ENCODE data around the gene VWA3B. TPM values are rescaled to one million over a fixed set of nuclear protein-coding genes. Genes with fewer than 3 reads are reported as not detected.

The VWA3B gene
- polyA plus RNA-seq, 1 donor (not counting 4 experiments of a cell fraction or from before 2014, with no cell fraction given), result not detected

DNA sequence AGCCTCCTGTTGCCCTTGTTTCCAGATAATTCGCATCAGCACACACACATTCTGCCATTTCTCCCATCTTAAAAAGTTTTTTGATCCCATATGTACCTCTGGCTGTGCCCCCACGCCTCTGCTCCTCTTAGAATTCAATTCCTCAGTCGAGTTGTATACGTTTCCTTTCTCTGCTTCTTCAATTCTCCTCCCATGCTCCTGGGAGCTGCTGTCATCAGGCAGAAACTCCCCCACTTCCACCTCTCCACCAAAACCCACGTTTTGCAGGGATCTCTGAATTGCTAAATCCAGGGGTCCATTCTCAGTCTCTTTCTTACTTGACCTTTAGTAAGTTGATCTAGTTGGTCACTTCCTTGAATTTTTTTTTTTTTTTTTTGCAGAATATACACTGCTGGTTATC, 98.8 kb downstream of the VWA3B start:
- Histone ChIP-seq H3K4me3 (ENCODE audit: control insufficient read depth in 2 of 3, extremely low read depth in 1 of 3, insufficient read depth in 2 of 3, low read depth in 1 of 3, low read length in 3 of 3) (no peak overlapping the region), H4K20me1 (ENCODE audit: control insufficient read depth, extremely low read depth, insufficient read depth, low read length) (no peaks in the 10 kb centered on the region), H3K27ac (ENCODE audit: control insufficient read depth, insufficient read depth, low read length) (no peak overlapping the region), H3K4me1 (ENCODE audit: control insufficient read depth, extremely low read depth, insufficient read depth, low read length) (peaks cover 6% of the 10 kb centered on the region), H3K36me3 (ENCODE audit: control insufficient read depth in 2 of 2, extremely low read depth in 1 of 2, insufficient read depth in 2 of 2, low read length in 2 of 2) (no peaks in the 10 kb centered on the region), H3K79me2 (ENCODE audit: control insufficient read depth, insufficient read depth, low read length) (no peaks in the 10 kb centered on the region), H3K27me3 (ENCODE audit: control insufficient read depth, extremely low read depth, insufficient read depth, low read length) (no peaks in the 10 kb centered on the region), H2AFZ (ENCODE audit: control insufficient read depth, low read length) (no peak overlapping the region), H3K4me2 (ENCODE audit: control insufficient read depth, extremely low read depth, insufficient read depth, low read depth, low read length) (no peak overlapping the region), H3K9ac (ENCODE audit: control insufficient read depth, extremely low read depth, insufficient read depth, low read length) (no peak overlapping the region), H3K9me3 (ENCODE audit: control insufficient read depth, low read depth, low read length) (no peaks in the 10 kb centered on the region), H3K9me1 (ENCODE audit: control insufficient read depth, extremely low read depth, insufficient read depth, low read length) (no peaks in the 10 kb centered on the region)
- TF ChIP-seq, protein P1, sequence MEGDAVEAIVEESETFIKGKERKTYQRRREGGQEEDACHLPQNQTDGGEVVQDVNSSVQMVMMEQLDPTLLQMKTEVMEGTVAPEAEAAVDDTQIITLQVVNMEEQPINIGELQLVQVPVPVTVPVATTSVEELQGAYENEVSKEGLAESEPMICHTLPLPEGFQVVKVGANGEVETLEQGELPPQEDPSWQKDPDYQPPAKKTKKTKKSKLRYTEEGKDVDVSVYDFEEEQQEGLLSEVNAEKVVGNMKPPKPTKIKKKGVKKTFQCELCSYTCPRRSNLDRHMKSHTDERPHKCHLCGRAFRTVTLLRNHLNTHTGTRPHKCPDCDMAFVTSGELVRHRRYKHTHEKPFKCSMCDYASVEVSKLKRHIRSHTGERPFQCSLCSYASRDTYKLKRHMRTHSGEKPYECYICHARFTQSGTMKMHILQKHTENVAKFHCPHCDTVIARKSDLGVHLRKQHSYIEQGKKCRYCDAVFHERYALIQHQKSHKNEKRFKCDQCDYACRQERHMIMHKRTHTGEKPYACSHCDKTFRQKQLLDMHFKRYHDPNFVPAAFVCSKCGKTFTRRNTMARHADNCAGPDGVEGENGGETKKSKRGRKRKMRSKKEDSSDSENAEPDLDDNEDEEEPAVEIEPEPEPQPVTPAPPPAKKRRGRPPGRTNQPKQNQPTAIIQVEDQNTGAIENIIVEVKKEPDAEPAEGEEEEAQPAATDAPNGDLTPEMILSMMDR (optimal IDR thresholded peaks at IDR 0.05 in 1 of 3, IDR thresholded peaks at IDR 0.05 in 1 of 3, conservative IDR thresholded peaks at IDR 0.05 in 1 of 3; ENCODE audit: extremely low read depth in 1 of 3, insufficient read depth in 2 of 3, low read length in 3 of 3), result no peak
- no peak for TF ChIP-seq EZH2 (IDR thresholded peaks at IDR 0.05; ENCODE audit: low read length)
- FAIRE-seq (no peak), DNase-seq (ENCODE audit: low read depth, low spot score) (no peak)
- dilution Hi-C loops (cut with MboI; ENCODE audit: extremely low pct_ligation_motif_present, low sequenced_read_pairs), result no loop called here

DNA sequence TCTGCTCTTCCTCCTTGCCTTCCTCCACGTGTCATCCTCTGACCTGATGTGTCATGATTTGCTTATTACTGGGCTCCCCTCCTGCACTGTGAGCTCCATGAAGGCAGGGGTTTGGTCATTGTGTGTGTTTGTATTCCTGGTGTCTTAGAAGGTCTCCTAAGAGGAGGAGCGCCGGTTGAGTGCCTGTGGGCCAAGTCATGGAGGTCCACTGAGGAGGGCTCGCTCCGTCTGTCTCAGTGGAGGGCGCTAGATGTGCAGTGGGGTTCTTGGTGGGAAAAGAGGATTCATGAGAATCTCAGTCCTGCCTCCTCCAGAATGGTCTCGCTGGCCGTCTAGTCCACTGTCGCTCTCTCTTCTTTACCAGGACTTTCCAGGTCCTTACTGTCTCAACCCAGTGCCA, 100.2 kb downstream of the VWA3B start:
- Histone ChIP-seq H3K4me3 (ENCODE audit: control insufficient read depth in 2 of 3, extremely low read depth in 1 of 3, insufficient read depth in 2 of 3, low read depth in 1 of 3, low read length in 3 of 3) (no peak overlapping the region), H3K9me3 (ENCODE audit: control insufficient read depth, low read depth, low read length) (no peaks in the 10 kb centered on the region), H3K27ac (ENCODE audit: control insufficient read depth, insufficient read depth, low read length) (no peak overlapping the region), H3K79me2 (ENCODE audit: control insufficient read depth, insufficient read depth, low read length) (no peaks in the 10 kb centered on the region), H4K20me1 (ENCODE audit: control insufficient read depth, extremely low read depth, insufficient read depth, low read length) (no peaks in the 10 kb centered on the region), H3K4me1 (ENCODE audit: control insufficient read depth, extremely low read depth, insufficient read depth, low read length) (peaks cover 6% of the 10 kb centered on the region), H3K9ac (ENCODE audit: control insufficient read depth, extremely low read depth, insufficient read depth, low read length) (no peak overlapping the region), H3K27me3 (ENCODE audit: control insufficient read depth, extremely low read depth, insufficient read depth, low read length) (no peaks in the 10 kb centered on the region), H3K4me2 (ENCODE audit: control insufficient read depth, extremely low read depth, insufficient read depth, low read depth, low read length) (no peak overlapping the region), H3K9me1 (ENCODE audit: control insufficient read depth, extremely low read depth, insufficient read depth, low read length) (no peaks in the 10 kb centered on the region), H3K36me3 (ENCODE audit: control insufficient read depth in 2 of 2, extremely low read depth in 1 of 2, insufficient read depth in 2 of 2, low read length in 2 of 2) (no peaks in the 10 kb centered on the region), H2AFZ (ENCODE audit: control insufficient read depth, low read length) (no peak overlapping the region)
- TF ChIP-seq, protein P1 (optimal IDR thresholded peaks at IDR 0.05 in 1 of 3, IDR thresholded peaks at IDR 0.05 in 1 of 3, conservative IDR thresholded peaks at IDR 0.05 in 1 of 3; ENCODE audit: extremely low read depth in 1 of 3, insufficient read depth in 2 of 3, low read length in 3 of 3), result no peak
- TF ChIP-seq EZH2 (IDR thresholded peaks at IDR 0.05; ENCODE audit: low read length), result no peak
- dilution Hi-C loops (cut with MboI; ENCODE audit: extremely low pct_ligation_motif_present, low sequenced_read_pairs), result no loop called here
- DNase-seq (ENCODE audit: low read depth, low spot score) (no peak), FAIRE-seq (no peak)

Data from keratinocyte (primary cell).